ENCODE results near the gene TAPBPL.

DNA sequence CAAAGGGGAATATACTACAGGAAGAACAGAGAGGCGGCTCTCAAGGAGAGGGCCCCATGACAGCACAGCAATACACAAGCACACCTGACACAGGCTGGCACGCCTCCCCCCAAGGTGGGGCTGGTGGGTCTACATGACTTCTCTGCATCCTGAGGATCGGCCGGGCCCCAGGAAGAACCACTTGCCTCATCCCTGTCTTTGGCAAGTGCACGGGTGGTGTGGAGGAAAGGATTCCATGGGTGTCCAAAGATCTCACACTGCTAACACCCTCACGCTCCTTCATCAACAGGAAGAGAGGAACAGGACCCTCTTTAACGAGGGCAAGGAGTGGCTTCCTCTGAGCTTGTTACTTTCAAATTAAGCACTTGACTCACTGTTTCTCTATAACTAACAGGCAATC, 11.4 kb downstream of the TAPBPL start:
- TF ChIP-seq, protein P1, sequence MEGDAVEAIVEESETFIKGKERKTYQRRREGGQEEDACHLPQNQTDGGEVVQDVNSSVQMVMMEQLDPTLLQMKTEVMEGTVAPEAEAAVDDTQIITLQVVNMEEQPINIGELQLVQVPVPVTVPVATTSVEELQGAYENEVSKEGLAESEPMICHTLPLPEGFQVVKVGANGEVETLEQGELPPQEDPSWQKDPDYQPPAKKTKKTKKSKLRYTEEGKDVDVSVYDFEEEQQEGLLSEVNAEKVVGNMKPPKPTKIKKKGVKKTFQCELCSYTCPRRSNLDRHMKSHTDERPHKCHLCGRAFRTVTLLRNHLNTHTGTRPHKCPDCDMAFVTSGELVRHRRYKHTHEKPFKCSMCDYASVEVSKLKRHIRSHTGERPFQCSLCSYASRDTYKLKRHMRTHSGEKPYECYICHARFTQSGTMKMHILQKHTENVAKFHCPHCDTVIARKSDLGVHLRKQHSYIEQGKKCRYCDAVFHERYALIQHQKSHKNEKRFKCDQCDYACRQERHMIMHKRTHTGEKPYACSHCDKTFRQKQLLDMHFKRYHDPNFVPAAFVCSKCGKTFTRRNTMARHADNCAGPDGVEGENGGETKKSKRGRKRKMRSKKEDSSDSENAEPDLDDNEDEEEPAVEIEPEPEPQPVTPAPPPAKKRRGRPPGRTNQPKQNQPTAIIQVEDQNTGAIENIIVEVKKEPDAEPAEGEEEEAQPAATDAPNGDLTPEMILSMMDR (IDR thresholded peaks at IDR 0.05; ENCODE audit: low read length), result no peak
- no peak for TF ChIP-seq EZH2 (IDR thresholded peaks at IDR 0.05; ENCODE audit: borderline replicate concordance, low read length)

Measured in OCI-LY1 (cell line).